ENCODE measurements around the gene SECTM1.

- TF ChIP-seq CTCF (IDR thresholded peaks at IDR 0.05; ENCODE audit: insufficient read depth, low read length, poor library complexity, severe bottlenecking) (peak; percentile 68), EZH2phosphoT487 (conservative IDR thresholded peaks at IDR 0.05; ENCODE audit: low read length) (no peak)
Measured at GRCh38 chr17:82300707-82301270, 32.8 kb downstream of the SECTM1 start.
